Testis (tissue), 3 donors: ENCODE measurements around the gene ATP2A3. TPM values are rescaled to one million over a fixed set of nuclear protein-coding genes. Genes with fewer than 3 reads are reported as not detected.

Experiments
- DNase-seq: peaks from one replicate; pipeline ENCODE4 v3.0.0-alpha.2; 2019
- H3K27ac ChIP-seq, 2 donors: fragments of 200-600 bp; sonication (generic); one replicate each; pipeline ENCODE4 v1.5.1; 2019
- H3K27me3 ChIP-seq: fragments of 200-600 bp; sonication (generic); one replicate; pipeline ENCODE4 v1.5.1; 2019
- H3K36me3 ChIP-seq: fragments of 200-600 bp; sonication (generic); one replicate; pipeline ENCODE4 v1.5.1; 2017; ENCODE audit warnings: low read depth; ENCODE audit errors: missing control alignments
- H3K4me1 ChIP-seq: fragments of 200-600 bp; sonication (generic); one replicate; pipeline ENCODE4 v1.5.1; 2019
- H3K4me3 ChIP-seq, 2 donors: fragments of 200-600 bp; sonication (generic); one replicate each; pipeline ENCODE4 v1.5.1; 2017 to 2019
- H3K9me3 ChIP-seq: fragments of 200-600 bp; sonication (generic); one replicate; pipeline ENCODE4 v1.5.1; 2017
- POLR2A ChIP-seq: fragments of 450-650 bp; IDR thresholded peaks from one replicate; pipeline ENCODE4 v1.6.1; 2017; ENCODE audit warnings: antibody characterized with exemption, mild to moderate bottlenecking, moderate library complexity
- WGBS, 2 donors: methylation state at CpG; one replicate each; pipeline ENCODE4 v1.1.5; 2018; 5-methylcytosine and 5-hydroxymethylcytosine counted together
- intact Hi-C: fragments of 100-400 bp; cut with DNase I; formaldehyde crosslinking; loops from one replicate; pipeline ENCODE4 v1.15.1; 2023; ENCODE audit warnings: low total_unique reads
- polyA plus RNA-seq: library from polyadenylated mRNA; stranded (reverse); fragments of 350-450 nt; fragmentation: Illumina TruSeq; extraction: RNeasy Lipid Tissue Mini Kit (QIAGEN cat#74804); gene quantifications from one replicate; pipeline ENCODE4 v1.2.3, GENCODE V29; 2014; ENCODE audit warnings: low read depth, low replicate concordance; ENCODE audit not compliant: insufficient read depth
- total RNA-seq, 2 donors: library from RNA; depleted of rRNA; stranded (reverse); fragments of >200 nt; gene quantifications; one replicate each; pipeline ENCODE4 v1.2.3, GENCODE V29; 2016
- TF ChIP-seq, protein P1 (sequence below), 3 experiments: fragments of 450-650 bp in 2 of 3; fragments of 200-600 bp in 1 of 3; sonication (generic) in 1 of 3; IDR thresholded peaks; one replicate each; pipeline ENCODE4 v1.5.1; 2016 to 2019; ENCODE audit warnings: antibody characterized with exemption in 3 of 3, mild to moderate bottlenecking in 2 of 3, moderate library complexity in 1 of 3

ATP2A3 gene
- total and polyA plus RNA-seq, 3 donors from 2014 or later: 8.0 to 19.6 (median 8.2) TPM

DNA sequence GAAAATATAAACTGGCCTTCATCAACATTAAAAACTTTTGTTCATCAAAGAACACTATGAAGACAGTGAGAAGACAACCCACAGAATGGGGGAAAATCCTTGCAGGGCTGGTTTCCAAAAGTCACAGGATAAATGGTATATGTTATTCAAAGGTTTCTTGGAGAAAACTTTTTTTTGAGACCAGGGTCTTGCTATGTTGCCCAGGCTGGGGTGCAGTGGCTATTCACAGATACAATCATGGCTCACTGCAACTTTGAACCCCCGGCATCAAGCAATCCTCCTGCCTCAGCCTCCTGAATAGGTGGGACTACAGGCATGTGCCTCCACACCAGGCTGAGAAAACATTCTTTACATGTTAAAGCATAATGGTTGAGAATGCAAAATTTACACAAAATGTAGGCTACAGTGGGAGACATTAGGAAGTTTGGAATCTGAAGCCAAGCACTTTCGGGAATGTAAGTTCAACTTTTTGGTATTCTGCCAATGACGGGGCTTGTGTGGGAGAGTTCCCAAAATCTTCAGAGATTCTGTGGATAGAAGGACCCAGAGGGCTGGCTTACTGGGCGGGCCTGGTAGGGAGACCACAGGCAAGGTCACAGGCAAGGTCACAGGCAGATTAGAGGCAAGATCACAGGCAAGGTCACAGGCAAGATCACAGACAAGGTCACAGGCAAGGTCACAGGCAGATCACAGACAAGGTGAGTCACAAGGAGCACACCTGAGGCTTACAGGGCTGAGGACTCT, 24.2 kb upstream of the ATP2A3 start:
- Histone ChIP-seq H3K4me1 (no peaks in the 10 kb centered on the region), H3K4me3 (no peak overlapping the region), H3K27ac (no peak overlapping the region), H3K36me3 (no peaks in the 10 kb centered on the region), H3K9me3 (no peaks in the 10 kb centered on the region), H3K27me3 (no peaks in the 10 kb centered on the region)
- 58 to 69% methylated on average over 4 of the region's 4 CpGs for WGBS, 2 donors
- DNase-seq: no peak
- intact Hi-C loops: no loop called here
- TF ChIP-seq, protein P1, sequence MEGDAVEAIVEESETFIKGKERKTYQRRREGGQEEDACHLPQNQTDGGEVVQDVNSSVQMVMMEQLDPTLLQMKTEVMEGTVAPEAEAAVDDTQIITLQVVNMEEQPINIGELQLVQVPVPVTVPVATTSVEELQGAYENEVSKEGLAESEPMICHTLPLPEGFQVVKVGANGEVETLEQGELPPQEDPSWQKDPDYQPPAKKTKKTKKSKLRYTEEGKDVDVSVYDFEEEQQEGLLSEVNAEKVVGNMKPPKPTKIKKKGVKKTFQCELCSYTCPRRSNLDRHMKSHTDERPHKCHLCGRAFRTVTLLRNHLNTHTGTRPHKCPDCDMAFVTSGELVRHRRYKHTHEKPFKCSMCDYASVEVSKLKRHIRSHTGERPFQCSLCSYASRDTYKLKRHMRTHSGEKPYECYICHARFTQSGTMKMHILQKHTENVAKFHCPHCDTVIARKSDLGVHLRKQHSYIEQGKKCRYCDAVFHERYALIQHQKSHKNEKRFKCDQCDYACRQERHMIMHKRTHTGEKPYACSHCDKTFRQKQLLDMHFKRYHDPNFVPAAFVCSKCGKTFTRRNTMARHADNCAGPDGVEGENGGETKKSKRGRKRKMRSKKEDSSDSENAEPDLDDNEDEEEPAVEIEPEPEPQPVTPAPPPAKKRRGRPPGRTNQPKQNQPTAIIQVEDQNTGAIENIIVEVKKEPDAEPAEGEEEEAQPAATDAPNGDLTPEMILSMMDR (IDR thresholded peaks at IDR 0.05): no peak
- no peak for TF ChIP-seq POLR2A

DNA sequence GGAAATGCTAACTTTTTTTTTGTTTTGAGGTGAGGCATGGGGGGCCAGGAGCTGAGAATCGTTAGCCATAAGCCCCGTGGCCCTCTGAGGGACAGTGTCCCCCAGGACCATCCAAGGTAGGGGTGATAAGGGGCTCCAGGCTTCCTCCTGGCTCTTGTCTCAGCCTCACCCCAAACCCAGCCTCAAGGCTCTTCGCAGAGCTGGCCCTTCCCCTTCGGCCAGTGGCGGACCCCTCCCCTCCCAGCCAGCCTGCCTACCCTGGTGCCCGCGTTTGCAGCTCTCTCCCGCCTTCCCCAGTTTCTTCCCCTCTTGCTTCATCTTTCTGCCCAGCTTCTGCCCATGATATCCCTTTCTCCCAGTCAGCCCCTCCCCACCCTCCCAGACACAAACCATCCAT, 22.7 kb upstream of the ATP2A3 start:
- 89 to 94% methylated on average over 8 of the region's 8 CpGs for WGBS, 2 donors
- Histone ChIP-seq H3K36me3 (no peaks in the 10 kb centered on the region), H3K9me3 (no peaks in the 10 kb centered on the region), H3K4me1 (no peaks in the 10 kb centered on the region), H3K27me3 (no peaks in the 10 kb centered on the region), H3K27ac (no peak overlapping the region), H3K4me3 (no peak overlapping the region)
- DNase-seq: no peak
- TF ChIP-seq POLR2A: no peak
- intact Hi-C loops: no loop called here

DNA sequence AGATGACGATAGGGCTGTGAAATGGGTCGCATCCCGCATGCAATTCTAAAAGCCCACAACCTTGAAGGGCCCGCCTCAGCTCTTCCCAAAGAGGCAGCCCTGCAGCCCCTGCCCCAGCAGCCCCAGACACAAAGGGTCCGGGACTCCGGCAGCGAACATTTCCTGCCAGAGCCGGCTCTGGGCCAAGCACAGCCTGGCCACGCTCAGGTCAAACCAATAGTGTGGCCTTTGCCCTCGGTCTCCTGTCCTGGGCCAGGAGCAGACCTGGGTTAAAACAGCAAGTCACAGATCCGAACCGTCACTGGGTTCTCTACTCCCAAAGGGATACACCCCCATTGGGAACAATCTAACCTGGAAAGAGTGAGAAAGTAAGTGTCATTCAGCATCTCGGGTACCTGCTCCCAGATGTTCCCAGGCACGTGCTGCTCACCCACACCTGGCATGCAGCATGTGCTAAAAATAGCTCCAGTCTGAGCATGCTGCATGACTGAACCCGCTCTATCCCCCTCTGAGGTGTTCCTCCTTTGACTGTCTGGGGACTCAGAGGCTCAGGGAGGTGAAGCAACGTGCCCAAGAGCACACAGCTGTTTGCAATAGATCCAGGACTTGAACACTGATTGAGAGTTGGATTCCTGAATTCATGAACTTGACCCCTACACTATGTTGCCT, 22.2 kb upstream of the ATP2A3 start:
- 62 to 69% methylated on average over 13 to 16 of the region's 16 CpGs for WGBS, 2 donors
- Histone ChIP-seq H3K36me3 (no peaks in the 10 kb centered on the region), H3K4me3 (no peak overlapping the region), H3K27ac (no peak overlapping the region), H3K27me3 (no peaks in the 10 kb centered on the region), H3K9me3 (no peaks in the 10 kb centered on the region), H3K4me1 (no peaks in the 10 kb centered on the region)
- intact Hi-C loops: no loop called here
- no peak for DNase-seq
- TF ChIP-seq, protein P1 (IDR thresholded peaks at IDR 0.05): no peak
- no peak for TF ChIP-seq POLR2A

DNA sequence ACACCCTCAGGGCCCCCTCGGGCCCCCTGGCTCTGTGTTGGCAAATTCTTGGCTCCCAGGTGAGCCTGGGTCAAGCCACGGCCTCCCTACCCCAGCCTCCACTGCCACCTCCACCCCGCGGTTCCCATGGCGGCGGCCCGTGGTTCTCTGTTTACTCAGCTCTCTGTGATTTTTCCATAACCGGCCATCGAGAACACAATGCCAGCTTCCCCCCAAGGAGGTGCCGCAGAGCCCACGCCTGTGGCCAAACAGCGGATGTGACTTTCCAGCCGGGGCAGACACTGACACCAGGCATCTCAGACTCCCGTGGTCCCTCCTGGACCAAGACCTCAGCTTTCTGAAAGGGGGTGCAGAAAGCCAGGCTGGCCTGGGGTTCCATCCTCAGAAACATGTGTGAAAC, 21.6 kb upstream of the ATP2A3 start:
- intact Hi-C loops: no loop called here
- H3K4me1 ChIP-seq: no peaks in the 10 kb centered on the region
- no peak overlapping the region for H3K27ac ChIP-seq

More for the DNA sequence above, 21.6 kb upstream of the ATP2A3 start:
- WGBS, 2 donors: 81 to 91% methylated on average over 11 to 14 of the region's 14 CpGs
- TF ChIP-seq, protein P1 (IDR thresholded peaks at IDR 0.05): no peak
- TF ChIP-seq POLR2A: no peak
- Histone ChIP-seq H3K27me3 (no peaks in the 10 kb centered on the region), H3K4me3 (no peak overlapping the region), H3K9me3 (no peaks in the 10 kb centered on the region), H3K36me3 (no peaks in the 10 kb centered on the region)
- no peak for DNase-seq
